ENCODE measurements around the gene TAF11L8. TPM values are rescaled to one million over a fixed set of nuclear protein-coding genes. Genes with fewer than 3 reads are reported as not detected.
"Not testable (repeated sequence)": the region's sequence is repeated elsewhere in the genome, so short reads cannot be mapped to it uniquely, and the experiment has no call there.

TAF11L8 gene
- not detected for total RNA-seq
- polyA plus RNA-seq = not detected

DNA sequence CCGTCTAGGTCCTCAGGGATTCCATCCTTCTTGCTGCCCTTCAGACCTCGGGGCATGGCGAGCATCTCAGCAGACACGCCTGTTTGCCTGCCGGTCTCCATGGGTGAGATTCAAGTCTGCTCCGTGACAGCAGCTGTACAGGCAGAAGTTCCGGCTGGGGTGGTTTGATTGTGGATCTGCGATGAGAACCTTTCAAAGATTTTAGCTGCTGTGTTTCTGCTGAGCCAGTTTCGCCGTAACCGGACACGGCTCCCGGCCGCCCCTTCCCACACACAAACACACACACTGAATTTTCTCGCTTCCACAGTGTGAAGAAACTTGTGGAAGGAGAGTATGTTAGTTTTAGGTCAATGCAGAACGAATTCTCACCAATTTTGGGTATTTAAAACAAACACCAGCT lies at the start of gene TAF11L8:
Gene TAF11L8, minus strand, starts transcription at position 101 of the 400 bp plus-strand sequence.
- H3K36me3 ChIP-seq (ENCODE audit: insufficient read depth); H3K27ac ChIP-seq (ENCODE audit: low read depth): not testable (repeated sequence)
- WGBS = no CpG with 5 or more reads among the region's 16 CpGs

GRCh38 chr5:17634160-17634559 lies 43.4 kb upstream of the TAF11L8 start, which contains the start of gene TAF11L14:
TAF11L14 (plus strand) TSS chr5:17634460.
- 90% methylated on average over 5 of the region's 5 CpGs for WGBS
- H3K36me3 ChIP-seq (ENCODE audit: insufficient read depth) = no peaks in the 10 kb centered on the region
- H3K4me1 ChIP-seq (ENCODE audit: insufficient read depth) = no peaks in the 10 kb centered on the region
- no peak within 1 kb of the TSS for H3K4me3 ChIP-seq (ENCODE audit: low read depth, low read length)
- DNase-seq (ENCODE audit: extremely low spot score) = no peak
- no peak within 1 kb of the TSS for H3K27ac ChIP-seq (ENCODE audit: low read depth)

More for the DNA sequence above, at the start of gene TAF11L8:
- not testable (repeated sequence) for H3K4me1 ChIP-seq (ENCODE audit: insufficient read depth); DNase-seq (ENCODE audit: extremely low spot score); H3K4me3 ChIP-seq (ENCODE audit: low read depth, low read length)

- H3K4me1 ChIP-seq (ENCODE audit: insufficient read depth); H3K27ac ChIP-seq (ENCODE audit: low read depth); H3K36me3 ChIP-seq (ENCODE audit: insufficient read depth); DNase-seq (ENCODE audit: extremely low spot score); H3K4me3 ChIP-seq (ENCODE audit: low read depth, low read length): not testable (repeated sequence)
- WGBS = 75% methylated on average over 9 of the region's 12 CpGs
Measured at GRCh38 chr5:17631788-17632187, 41.0 kb upstream of the TAF11L8 start, which contains the start of gene TAF11L13. TAF11L13 (plus strand) TSS chr5:17632088.

DNA sequence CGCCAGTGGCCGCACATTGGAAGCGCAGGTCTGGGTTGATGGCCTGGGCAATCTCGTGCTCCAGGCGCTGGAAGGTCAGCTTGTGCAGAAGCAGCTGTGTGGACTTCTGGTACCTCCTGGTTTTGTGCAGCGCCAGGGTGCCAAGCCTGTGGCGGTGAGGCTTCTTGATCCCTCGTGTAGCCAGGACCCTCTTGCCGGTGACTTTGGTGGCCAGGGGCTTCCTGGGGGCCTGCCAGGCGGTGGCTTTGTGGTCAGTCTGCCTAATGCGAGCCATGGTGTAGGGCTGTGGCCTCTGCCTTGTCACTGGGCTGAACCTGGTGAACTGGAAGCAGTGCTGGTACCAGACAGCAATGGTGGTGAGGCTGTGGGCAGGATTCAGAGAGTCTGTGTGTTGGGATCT lies 34.9 kb upstream of the TAF11L8 start:
- Histone ChIP-seq H3K27ac (ENCODE audit: low read depth) (no peak overlapping the region), H3K4me1 (ENCODE audit: insufficient read depth) (no peaks in the 10 kb centered on the region), H3K36me3 (ENCODE audit: insufficient read depth) (no peaks in the 10 kb centered on the region), H3K4me3 (ENCODE audit: low read depth, low read length) (no peak overlapping the region)
- 92% methylated on average over 11 of the region's 11 CpGs for WGBS
- DNase-seq (ENCODE audit: extremely low spot score) = no peak

GRCh38 chr5:17620627-17621026 lies 29.9 kb upstream of the TAF11L8 start:
- H3K4me1 ChIP-seq (ENCODE audit: insufficient read depth) = no peaks in the 10 kb centered on the region
- WGBS = 88% methylated on average over 17 of the region's 17 CpGs
- no peak for DNase-seq (ENCODE audit: extremely low spot score)
- no peaks in the 10 kb centered on the region for H3K36me3 ChIP-seq (ENCODE audit: insufficient read depth)
- no peak overlapping the region for H3K27ac ChIP-seq (ENCODE audit: low read depth)
- H3K4me3 ChIP-seq (ENCODE audit: low read depth, low read length) = no peak overlapping the region

DNA sequence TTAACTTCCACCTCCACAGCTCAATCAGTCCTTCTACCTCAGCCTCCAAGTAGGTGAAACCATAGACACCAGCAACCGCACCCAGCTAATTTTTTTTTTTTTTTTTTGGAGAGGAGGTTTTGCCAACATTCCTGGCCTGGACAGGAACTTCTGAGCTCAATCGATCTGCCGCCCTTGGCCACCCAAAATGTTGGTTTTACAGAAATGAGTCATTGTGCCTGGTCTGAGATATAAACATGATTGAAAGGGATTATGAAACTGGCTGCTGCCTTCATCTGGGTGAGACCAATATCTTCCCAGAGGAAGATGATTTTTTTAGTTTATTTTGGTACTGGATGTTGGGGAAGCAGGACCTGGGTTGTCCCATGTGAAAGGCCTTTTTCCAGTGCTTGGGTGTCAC lies 28.6 kb upstream of the TAF11L8 start:
- Histone ChIP-seq H3K27ac (ENCODE audit: low read depth) (no peak overlapping the region), H3K4me3 (ENCODE audit: low read depth, low read length) (no peak overlapping the region), H3K4me1 (ENCODE audit: insufficient read depth) (no peaks in the 10 kb centered on the region), H3K36me3 (ENCODE audit: insufficient read depth) (no peaks in the 10 kb centered on the region)
- WGBS = 80% methylated on average over 3 of the region's 3 CpGs
- DNase-seq (ENCODE audit: extremely low spot score) = no peak

GRCh38 chr5:17614872-17615605 lies 24.3 kb upstream of the TAF11L8 start:
- DNase-seq (ENCODE audit: extremely low spot score) = no peak
- Histone ChIP-seq H3K4me3 (ENCODE audit: low read depth, low read length) (no peak overlapping the region), H3K27ac (ENCODE audit: low read depth) (no peak overlapping the region), H3K36me3 (ENCODE audit: insufficient read depth) (no peaks in the 10 kb centered on the region), H3K4me1 (ENCODE audit: insufficient read depth) (no peaks in the 10 kb centered on the region)
- WGBS = 90% methylated on average over 17 of the region's 17 CpGs

GRCh38 chr5:17610092-17610491 lies 19.3 kb upstream of the TAF11L8 start, which contains the start of gene TAF11L12:
TAF11L12 (plus strand) TSS chr5:17610392.
- H3K4me1 ChIP-seq (ENCODE audit: insufficient read depth); DNase-seq (ENCODE audit: extremely low spot score); H3K4me3 ChIP-seq (ENCODE audit: low read depth, low read length); H3K36me3 ChIP-seq (ENCODE audit: insufficient read depth); H3K27ac ChIP-seq (ENCODE audit: low read depth): not testable (repeated sequence)
- 64% methylated on average over 2 of the region's 2 CpGs for WGBS

DNA sequence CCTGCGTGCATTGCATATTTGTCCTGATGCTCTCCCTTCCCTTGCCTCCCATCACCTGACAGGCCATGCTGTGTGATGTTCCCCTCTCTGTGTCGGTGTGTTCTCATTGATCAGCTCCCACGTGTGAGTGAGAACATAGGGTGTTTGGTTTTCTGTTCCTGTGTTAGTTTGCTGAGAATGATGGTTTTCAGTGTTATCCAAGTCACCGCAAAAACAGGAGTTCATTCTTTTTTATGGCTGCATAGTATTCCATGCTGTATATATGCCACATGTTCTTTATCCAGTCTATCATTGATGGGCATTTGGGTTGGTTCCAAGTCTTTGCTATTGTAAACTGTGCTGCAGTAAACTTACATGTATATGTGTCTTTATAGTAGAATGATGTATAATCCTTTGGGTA lies 16.7 kb upstream of the TAF11L8 start:
- H3K4me1 ChIP-seq (ENCODE audit: insufficient read depth); H3K36me3 ChIP-seq (ENCODE audit: insufficient read depth); DNase-seq (ENCODE audit: extremely low spot score); H3K4me3 ChIP-seq (ENCODE audit: low read depth, low read length); H3K27ac ChIP-seq (ENCODE audit: low read depth): not testable (repeated sequence)
- 93% methylated on average over 4 of the region's 4 CpGs for WGBS

GRCh38 chr5:17604951-17605350 lies 14.2 kb upstream of the TAF11L8 start:
- DNase-seq (ENCODE audit: extremely low spot score) = no peak
- Histone ChIP-seq H3K36me3 (ENCODE audit: insufficient read depth) (no peaks in the 10 kb centered on the region), H3K4me1 (ENCODE audit: insufficient read depth) (no peaks in the 10 kb centered on the region), H3K4me3 (ENCODE audit: low read depth, low read length) (no peak overlapping the region), H3K27ac (ENCODE audit: low read depth) (no peak overlapping the region)
- WGBS = 92% methylated on average over 14 of the region's 14 CpGs

DNA sequence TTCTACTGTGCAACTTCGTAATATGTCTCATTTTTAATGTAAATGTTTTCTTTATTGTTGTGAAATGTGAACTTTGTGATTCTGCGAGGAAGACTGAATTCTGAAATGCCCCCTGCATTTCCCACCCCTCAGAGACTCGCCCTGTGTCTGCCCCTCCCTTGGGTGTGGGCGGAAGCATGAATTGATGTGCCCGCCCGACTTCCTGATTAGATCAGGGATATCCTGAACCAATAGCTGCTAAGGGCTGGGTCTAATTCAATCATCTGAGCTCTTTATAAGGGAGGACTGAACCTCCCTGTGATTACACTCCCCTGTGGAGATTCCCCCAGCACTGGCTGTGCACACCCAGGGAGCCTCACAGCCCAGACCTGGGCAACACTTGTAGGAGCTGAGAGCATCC lies 13.1 kb upstream of the TAF11L8 start, which contains the start of gene TAF11L11:
Gene TAF11L11, plus strand, starts transcription at position 304 of the 400 bp plus-strand sequence.
- not testable (repeated sequence) for DNase-seq (ENCODE audit: extremely low spot score); H3K4me1 ChIP-seq (ENCODE audit: insufficient read depth); H3K36me3 ChIP-seq (ENCODE audit: insufficient read depth); H3K27ac ChIP-seq (ENCODE audit: low read depth); H3K4me3 ChIP-seq (ENCODE audit: low read depth, low read length)
- 73% methylated on average over 6 of the region's 6 CpGs for WGBS

DNA sequence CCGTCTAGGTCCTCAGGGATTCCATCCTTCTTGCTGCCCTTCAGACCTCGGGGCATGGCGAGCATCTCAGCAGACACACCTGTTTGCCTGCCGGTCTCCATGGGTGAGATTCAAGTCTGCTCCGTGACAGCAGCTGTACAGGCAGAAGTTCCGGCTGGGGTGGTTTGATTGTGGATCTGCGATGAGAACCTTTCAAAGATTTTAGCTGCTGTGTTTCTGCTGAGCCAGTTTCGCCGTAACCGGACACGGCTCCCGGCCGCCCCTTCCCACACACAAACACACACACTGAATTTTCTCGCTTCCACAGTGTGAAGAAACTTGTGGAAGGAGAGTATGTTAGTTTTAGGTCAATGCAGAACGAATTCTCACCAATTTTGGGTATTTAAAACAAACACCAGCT lies 7.0 kb upstream of the TAF11L8 start, which contains the start of gene TAF11L10:
Gene TAF11L10, minus strand, starts transcription at position 101 of the 400 bp plus-strand sequence.
- DNase-seq (ENCODE audit: extremely low spot score); H3K27ac ChIP-seq (ENCODE audit: low read depth); H3K36me3 ChIP-seq (ENCODE audit: insufficient read depth); H3K4me3 ChIP-seq (ENCODE audit: low read depth, low read length); H3K4me1 ChIP-seq (ENCODE audit: insufficient read depth): not testable (repeated sequence)
- WGBS = no CpG with 5 or more reads among the region's 15 CpGs

- not testable (repeated sequence) for DNase-seq (ENCODE audit: extremely low spot score); H3K36me3 ChIP-seq (ENCODE audit: insufficient read depth); H3K27ac ChIP-seq (ENCODE audit: low read depth); H3K4me1 ChIP-seq (ENCODE audit: insufficient read depth); H3K4me3 ChIP-seq (ENCODE audit: low read depth, low read length)
- WGBS = 97% methylated on average over 9 of the region's 15 CpGs
Measured at GRCh38 chr5:17594255-17594654, 3.5 kb upstream of the TAF11L8 start, which contains the start of gene TAF11L9. TAF11L9 (minus strand) TSS chr5:17594394.

DNA sequence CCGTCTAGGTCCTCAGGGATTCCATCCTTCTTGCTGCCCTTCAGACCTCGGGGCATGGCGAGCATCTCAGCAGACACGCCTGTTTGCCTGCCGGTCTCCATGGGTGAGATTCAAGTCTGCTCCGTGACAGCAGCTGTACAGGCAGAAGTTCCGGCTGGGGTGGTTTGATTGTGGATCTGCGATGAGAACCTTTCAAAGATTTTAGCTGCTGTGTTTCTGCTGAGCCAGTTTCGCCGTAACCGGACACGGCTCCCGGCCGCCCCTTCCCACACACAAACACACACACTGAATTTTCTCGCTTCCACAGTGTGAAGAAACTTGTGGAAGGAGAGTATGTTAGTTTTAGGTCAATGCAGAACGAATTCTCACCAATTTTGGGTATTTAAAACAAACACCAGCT lies 5.1 kb downstream of the TAF11L8 start, which contains the start of gene TAF11L7:
Gene TAF11L7, minus strand, starts transcription at position 101 of the 400 bp plus-strand sequence.
- not testable (repeated sequence) for H3K4me3 ChIP-seq (ENCODE audit: low read depth, low read length); H3K4me1 ChIP-seq (ENCODE audit: insufficient read depth); DNase-seq (ENCODE audit: extremely low spot score); H3K36me3 ChIP-seq (ENCODE audit: insufficient read depth); H3K27ac ChIP-seq (ENCODE audit: low read depth)
- no CpG with 5 or more reads among the region's 16 CpGs for WGBS
